NCI-H1048 (cell line): Measurements from ENCODE around the gene PFDN4.

Source experiments
- DNase-seq: peaks from one replicate; lab custom pipeline; 2025; lab: John Stamatoyannopoulos, UW

The PFDN4 gene

DNA sequence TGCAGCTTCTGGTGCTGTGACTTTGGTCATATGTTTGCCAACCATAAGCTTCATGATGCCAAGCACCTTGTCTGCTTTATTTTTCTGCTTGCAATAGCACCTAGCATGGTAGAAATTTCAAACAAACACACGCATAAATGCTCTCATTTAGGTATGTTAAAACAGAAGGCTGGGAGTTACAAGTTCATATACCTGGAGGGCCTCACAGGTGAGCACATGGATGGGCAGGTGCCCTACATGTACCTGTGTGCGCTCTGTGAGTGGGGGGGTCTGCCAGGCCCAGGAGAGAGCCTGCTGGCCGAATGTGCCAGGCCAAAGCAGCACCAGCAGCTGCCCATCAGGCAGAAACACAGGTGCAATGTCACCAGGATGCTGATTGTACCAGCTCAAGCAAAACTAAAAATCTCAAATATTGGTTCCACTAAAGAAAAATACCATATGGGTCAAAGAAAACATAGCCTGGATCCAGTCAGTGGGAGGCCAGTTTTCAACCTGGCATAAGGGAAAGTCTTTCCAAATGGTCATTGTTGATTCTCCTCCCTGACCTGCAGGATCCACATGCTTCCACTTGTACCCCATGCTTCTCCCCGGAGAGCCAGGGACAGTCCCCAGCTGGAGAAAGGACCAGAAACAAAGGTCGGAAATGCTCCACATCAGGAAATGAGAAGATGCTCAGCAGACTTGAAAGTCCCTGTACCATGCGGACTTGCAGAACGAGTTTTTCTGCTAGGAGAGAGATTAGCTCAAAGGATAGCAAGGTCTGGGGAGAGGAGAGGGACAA is 7.2 kb upstream of the PFDN4 start:
- no peak for DNase-seq

DNA sequence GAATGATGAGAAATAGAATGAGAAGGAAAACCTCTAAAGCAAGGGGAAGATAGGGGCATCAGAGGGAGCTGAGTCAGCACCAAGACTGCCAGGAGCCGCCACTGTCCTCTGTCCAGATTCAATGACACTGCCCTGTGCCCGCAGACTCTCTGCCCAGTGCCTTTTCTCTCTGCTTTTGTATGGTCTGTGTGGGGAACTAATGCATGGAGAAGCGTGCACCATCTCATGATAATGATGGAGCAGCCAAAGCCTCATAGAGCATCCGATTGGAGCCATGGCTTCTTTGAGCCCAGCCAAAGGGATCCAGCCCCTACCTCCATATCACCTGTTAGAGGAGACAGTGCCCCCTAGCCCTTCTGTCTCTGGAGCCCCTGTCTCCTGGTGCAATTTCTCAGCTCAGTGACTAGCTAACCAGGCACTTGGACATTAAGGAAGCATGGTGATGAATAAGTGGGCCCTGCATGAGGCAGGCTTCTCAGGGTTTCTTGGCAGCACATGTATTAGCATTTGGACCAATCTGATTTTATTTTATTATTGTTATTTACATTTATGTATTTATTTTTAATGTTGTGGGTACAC is 6.5 kb upstream of the PFDN4 start:
- no peak for DNase-seq

DNA sequence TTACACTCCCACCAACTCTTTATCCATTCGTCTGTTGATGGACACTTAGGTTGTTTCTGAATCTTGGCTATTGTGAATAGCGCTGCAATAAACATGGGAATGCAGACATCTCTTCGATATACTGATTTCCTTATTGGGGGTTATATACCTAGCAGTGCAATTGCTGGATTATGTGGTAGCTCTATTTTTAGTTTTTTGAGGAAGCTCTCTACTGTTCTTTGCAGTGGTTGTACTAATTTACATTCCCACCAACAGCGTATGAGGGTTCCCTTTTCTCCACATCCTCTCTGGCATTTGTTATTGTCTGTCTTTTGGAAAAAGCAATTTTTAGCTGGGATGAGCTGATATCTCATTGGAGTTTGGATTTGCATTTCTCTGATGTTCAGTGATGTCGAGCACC is 4.6 kb upstream of the PFDN4 start:
- no peak for DNase-seq

DNA sequence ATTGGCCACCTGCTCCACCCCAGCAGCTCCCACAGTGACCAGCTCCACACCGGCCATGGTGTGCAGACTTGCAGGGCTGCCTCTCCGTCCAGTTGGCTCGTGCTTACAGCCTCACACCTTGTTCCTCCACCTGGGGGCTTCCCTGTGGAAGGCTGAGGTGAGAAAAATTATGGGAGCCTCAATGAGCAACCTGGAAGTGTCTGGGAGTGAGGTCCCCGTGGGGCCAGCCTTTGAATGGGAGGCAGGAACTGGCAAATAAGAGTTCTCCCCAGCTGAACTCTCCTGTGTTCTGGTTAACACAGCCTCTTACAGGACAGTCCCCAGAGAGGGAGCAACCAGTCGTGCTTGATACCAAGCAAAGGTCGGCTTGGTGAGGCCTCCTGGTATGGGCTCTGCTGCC is 3.8 kb upstream of the PFDN4 start:
- DNase-seq = no peak

DNA sequence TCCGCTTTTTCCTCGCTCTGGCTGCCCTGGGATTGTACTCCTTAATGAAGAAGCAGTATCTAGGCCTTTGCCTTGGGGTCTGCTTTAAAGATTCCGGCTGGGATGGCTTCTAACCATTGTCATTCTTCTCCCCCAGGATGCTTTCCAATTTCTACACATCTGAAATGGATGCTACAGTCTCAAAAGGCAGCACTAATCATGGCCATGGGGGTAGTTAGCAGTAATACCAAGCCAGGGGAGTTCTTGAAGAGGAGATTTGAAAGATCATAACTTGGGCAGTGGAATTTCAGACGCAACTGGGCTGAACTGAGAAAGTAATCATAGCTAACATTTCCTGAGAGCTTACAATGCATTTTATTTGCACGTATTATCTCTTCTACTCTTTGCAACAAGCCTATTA is 3.4 kb upstream of the PFDN4 start:
- DNase-seq = no peak

DNA sequence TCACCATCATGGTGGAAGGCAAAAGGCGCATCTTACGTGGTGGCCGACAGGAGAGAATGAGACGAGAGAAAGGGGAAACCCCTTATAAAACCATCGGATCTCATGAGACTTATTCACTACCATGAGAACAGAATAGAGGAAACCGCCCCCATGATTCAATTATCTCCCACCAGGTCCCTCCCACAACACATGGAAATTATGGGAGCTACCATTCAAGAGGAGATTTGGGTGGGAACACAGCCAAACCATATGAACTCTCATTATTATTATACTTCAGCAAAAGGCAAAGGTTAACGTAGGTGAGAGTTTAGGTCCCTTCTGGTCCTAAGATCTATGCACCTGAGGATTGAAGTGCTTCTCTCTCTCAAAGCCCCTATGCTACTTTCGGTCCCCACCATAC is 2.4 kb upstream of the PFDN4 start:
- DNase-seq = no peak

GRCh38 chr20:54207053-54207742 is 689 bp upstream of the PFDN4 start:
- DNase-seq = no peak

GRCh38 chr20:54208548-54209176 is 775 bp downstream of the PFDN4 start:
- no peak for DNase-seq

DNA sequence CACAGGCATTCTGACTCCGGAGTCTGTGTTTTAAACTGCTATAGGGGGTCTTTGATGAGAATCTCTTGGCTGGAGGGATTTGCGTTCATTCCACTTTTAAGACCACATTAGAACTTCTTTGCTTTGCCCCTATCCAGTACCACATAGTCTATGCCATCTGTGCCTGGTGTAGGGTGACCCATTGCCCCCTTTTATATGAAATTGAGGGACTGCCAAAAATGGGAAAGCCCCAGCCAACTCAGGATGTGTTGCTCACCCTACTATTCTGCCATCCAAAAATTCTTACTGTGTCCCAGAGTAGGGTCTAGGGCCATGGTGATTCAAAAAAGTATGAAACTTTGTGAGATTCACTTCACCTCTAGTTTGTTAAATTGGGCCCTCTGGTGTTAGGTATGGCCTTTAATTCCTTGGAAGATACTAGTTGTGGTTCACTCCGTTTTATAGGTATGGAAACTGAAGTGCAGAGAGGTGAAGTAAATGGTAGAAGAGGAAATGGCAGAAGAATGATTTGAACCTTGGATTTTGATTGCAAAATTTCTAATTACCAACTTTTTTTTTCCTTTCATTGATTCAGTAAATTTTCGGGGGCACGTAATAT is 1.4 kb downstream of the PFDN4 start:
- no peak for DNase-seq

DNA sequence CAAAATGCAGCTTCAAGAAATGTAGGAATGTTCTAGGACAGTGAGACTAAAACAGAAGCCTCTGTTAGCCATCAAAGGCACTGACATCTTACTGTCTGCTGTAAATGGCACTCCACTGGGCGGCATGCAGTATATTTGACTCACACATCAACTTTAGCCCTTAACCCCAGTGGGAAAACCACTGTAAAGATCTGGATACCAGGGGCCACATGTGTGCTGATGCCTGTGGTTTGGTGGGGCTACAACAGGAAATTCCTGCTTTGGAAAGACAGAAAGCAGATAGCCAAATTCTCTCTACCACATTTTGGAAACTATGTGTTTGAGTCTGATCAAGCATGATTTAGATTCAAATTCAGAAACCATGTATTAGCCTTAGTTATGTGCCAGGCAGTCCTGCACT is 4.3 kb downstream of the PFDN4 start:
- DNase-seq = no peak

- no peak for DNase-seq
Measured at GRCh38 chr20:54212871-54213270, 5.0 kb downstream of the PFDN4 start.

GRCh38 chr20:54214566-54214965 is 6.7 kb downstream of the PFDN4 start:
- no peak for DNase-seq

DNA sequence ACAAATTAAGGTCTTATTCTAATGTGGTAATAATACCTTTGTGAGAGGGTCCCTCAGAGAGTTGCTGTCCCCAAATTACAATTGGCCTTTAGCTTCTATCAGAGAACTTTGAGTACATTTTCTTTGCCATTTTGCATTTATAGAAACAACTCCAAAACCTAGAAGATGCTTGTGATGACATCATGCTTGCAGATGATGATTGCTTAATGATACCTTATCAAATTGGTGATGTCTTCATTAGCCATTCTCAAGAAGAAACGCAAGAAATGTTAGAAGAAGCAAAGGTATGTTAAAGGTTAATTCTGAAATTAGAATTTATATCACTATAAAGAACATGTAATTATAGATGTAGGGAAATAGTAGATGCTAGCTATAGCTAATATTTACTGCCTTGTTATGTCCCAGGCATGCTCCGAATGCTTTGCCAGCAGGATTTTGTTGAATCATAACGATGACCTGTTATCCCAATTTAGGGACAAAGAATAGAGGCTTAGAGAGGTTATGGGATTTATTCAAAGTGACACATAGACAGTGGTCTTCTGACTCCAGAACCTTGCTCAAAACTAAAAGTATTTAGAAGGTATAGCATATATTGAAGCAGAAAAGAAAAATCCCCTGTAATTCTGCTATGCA is 7.4 kb downstream of the PFDN4 start:
- DNase-seq = no peak

GRCh38 chr20:54217762-54218161 is 9.9 kb downstream of the PFDN4 start:
- DNase-seq = no peak

GRCh38 chr20:54218470-54218869 is 10.6 kb downstream of the PFDN4 start:
- no peak for DNase-seq

GRCh38 chr20:54219751-54220426 is 12.0 kb downstream of the PFDN4 start:
- no peak for DNase-seq

DNA sequence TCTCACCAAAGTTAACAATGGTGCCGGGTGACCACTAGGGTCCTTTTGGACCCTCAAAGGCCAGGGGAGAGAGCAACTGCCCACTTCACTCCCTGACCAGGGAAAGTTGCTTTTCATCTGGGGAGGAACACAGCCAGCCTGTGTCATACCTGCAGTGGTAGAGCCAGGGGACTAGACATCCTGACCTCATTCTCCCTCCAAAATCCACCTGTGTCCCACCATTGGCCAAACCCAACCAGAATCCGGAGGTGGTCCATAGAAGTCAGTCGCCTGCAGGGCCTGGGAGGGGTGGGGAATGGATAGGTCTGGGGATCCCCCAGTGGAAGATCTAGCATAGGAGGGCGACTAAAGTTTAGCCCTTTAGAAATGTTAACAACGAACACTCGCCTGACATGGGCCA is 12.8 kb downstream of the PFDN4 start:
- DNase-seq = no peak

GRCh38 chr20:54221353-54221752 is 13.5 kb downstream of the PFDN4 start:
- no peak for DNase-seq

DNA sequence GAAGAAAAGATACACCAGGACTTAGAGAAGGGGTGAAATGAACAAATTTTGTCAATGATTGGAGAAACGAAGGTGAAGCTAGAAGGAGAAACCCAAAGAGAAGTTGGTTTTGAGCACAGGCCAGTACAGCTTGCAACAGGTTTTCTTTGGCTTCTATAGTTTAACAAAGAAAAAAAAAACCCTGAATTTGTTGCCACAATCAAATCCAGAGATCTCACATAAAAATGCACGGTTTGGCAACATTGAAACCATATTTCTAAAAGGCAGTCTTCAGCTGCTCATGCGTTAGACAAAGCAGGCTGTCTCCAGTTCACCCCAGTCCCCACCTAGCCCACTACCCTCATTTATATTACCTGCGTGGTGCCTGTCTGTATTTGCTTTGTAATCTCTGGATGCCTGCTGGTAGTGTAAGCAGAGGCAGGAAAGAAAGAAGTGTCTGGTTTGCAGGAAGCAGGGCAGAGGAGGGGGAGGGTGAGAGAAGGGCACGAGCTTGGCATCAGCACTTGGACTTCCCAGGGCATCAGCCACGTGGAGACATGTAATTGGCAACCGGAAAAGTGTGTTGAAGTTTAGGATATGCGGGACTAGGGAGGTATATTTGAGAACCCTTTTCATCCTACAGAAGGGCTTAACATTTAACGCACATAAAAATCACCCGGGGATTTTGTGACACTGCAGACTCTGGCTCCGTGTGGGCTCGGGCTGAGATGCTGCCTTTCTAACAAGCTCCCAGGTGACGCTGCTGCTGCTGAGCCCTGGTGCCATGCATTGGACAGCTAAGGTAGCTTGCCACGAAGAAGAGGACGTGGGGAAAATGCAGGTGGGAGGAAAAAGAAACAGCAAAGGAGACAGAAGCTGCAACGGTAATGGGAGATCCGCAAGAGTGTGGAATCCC is 14.4 kb downstream of the PFDN4 start:
- DNase-seq = no peak

DNA sequence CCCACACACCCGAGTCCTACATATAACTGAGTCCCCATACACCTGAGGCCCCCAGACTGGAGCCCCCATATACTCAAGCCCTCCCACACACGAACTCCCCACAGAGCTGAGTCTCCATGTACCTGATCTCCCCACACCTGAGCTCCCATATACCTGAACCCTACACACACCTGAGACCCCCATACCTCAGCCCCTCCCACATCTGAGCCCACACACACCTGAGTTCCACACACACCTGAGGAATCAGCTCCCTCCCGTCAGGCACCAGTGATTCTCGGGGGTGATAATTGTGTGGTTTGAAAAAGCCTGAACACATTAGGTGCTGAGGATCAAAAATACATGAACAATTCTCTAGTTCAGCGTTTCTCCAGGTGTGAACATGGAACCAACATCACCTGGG is 15.4 kb downstream of the PFDN4 start:
- no peak for DNase-seq
